Activated CD4-positive, alpha-beta T cell treated with anti-CD3 and anti-CD28 coated beads for 4 hours (primary cell): Measurements from ENCODE around the gene ZNF366.

ENCODE experiments used
- DNase-seq, 2 donors: peaks; one replicate each; pipeline ENCODE4 v3.0.0-alpha.2; 2020

The ZNF366 gene

DNA sequence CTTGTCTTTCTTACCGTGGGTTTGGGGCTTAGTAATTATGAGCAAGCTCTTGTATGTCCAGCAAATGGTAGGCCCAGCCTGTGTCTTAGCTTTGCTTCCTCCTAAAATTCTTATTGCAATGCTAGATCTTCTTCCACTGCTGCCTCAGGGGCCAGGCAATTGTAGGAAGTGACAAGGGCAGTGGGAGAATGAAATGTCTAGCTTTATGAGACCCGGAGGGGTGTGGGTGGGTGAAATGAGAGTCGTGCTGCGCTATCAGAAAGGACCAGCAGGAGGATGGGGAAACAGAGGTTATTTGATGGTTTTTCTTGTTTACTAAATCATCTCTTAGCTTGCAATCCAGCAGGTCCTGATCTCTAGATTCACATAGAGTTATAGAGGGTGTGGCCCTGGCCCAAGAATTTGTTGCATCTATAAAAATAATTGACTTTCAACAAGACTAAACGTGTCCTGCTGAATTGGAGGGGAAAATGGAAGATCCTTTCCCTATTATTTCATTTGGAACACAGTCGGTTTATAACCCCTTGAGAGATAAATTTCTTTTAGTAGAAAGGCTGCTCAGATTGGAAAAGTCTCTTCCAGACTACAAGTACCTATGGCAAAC lies 43.7 kb downstream of the ZNF366 start:
- no peak for DNase-seq

DNA sequence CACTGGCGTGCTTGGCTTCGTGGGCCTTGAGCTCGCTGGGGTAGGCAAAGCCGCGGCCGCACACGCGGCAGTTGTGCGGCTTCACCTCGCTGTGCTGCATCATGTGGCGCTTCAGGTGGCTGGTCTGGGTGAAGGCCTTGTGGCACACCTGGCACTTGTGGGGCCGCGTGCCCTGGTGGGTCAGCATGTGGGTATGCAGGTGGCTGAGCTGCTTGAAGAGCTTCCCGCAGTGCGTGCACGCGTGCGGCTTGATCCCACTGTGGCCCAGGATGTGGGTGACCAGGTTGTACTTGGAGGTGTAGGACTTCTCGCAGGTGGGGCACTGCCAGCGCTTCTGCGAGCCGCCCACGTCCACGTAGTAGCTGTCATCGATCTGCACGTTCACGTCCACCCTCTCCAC lies 46.8 kb downstream of the ZNF366 start:
- DNase-seq = no peak

DNA sequence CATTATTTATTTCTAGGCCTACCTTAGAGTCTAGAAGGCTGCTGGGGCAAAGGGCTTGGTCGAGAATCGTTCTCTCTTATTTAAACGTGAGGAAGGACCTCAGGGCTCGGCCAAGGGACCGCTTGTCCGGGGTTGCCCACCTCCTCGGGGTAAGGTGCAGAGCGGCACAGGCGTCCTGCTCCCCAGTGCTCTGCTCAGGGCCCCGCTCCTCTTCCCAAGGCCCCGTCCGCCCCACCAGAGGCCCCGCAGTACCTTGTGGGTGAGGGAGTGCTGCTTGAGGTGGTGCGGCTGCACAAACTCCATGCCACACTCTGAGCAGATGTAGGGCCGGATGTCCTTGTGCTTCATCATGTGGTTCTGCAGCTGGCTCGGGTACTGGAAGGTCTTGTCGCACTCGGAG lies 47.3 kb downstream of the ZNF366 start:
- no peak for DNase-seq

DNA sequence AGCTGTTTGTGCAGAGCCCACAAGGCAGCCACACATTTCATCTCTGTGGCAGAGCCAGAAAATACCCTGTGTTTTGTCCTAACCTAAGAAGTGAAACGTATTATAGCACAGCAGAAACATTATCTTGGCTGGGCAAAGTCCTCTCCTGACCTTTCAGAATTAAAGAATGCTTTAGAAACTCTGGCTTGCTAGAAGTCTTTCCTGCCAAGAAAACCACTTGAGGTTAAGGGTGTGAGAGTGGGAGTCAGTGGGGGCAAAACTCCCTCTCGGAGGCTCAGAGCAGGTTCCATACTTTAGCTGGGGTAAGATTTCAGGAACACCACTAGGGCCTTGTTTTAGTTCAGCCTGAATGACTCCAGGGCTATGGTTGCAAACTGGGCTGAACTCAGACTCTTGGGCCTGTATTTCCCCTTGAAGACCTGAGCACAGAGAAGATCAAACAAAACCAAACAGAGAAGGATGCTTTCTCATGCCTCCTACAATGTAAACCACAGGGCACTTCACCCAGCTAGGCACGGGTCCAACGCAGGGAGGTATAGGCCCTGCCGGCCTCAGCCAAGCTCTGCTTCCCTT lies 48.0 kb downstream of the ZNF366 start:
- DNase-seq = no peak

DNA sequence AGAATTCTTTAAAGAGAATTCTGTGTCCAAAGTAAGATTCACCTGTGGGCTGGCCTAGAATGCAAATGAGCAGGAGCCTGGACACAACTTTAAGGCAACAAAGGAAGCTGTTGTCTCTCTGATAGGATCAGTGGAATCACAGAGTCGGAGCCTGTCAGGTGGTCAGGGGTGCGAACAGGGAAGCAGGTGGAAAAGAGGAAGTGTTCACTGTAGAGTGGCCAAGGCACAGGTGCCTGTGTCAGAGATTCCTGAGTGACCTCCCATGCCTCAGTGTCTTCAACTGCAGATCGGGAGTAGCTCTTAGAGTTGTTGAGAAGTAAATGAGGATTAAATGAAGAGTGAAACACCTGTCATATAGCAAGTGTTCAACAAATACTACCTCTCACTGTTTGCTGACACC lies 48.8 kb downstream of the ZNF366 start:
- no peak for DNase-seq

DNA sequence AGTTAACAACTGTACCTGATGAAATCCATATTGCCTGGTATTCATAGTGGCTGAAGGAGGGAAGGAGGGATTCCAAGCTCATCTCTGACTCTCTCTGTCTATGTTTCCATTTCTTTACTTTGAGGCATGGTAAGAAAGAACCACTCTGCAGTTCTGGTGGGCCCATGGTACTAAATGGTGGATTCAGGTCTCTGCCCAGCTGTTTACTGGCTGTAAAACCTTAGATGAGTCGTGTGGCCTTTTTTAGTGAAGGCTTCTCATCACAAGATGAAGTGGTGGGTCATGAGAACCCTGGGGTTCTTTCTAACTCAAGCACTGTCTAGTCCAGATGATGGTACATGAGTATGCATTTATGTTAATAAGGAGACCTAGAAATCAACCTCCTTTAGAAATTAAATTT lies 49.7 kb downstream of the ZNF366 start:
- DNase-seq = no peak

DNA sequence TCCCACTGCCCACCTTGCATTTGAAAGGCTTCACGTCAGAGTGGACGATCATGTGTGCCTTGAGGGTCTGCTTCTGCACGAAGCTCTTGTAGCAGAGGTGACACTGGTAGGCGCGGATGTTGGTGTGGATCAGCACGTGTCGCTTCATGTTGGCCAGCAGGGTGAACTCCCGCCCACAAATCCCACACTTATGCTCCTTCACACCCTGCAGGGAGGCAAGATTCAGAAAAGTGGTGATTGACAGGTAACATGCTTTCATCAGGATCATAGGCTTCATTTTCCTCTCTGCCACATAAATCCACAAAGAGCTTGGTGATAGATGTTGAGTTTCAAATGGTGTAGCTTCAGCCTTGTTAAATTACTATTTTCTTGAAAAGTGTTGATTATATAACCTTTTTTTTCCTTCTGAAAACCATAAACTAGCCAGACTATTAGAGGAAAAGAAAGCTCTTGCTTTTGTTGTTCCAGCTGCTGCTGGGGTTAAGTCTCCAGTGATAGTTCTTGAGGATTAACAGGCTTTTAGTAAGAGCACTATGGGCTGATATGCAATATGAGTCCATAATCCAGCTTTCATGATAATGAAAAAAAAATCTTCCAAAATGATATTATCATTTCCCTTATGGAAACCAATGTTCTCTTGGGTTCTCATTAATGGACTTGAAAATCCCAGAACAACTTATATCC lies 50.7 kb downstream of the ZNF366 start:
- no peak for DNase-seq

DNA sequence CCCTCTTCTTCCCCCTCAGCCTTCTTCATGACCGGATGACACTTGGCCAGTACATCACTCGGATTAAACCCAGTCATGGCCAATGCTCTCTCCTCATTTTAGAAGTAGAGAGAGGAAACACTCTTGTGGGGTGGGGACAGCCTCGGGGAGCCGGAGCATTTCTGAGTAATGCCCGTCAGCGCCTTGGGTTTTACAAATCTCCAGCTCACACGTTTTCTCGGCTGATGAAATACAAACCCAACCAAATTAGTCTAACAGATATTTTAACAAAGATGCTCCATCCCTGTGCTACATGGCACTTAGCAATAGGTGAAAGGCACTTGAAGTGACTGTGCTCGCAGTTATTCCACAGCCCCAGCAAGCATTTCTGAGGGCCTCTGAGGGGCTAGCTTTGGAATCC lies 51.7 kb downstream of the ZNF366 start:
- DNase-seq = no peak

DNA sequence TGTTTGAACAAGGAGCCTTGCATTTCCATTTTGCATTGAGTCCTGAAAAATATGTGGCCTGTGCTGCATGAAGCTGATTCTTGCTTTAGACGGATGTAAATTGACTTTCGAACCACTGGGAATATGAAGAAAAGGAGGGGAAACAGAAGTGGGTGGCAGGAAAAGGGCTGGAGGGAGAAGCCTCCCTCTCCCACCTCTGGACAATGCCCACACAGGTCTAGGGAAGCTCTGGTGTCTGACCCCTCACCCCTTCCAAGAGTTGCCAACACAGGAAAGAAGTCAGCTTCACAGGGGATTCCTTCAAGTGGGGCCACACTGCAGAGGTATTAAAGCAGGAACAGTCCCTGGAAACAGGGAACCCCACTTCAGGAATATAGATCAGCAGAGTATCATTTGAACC lies 52.2 kb downstream of the ZNF366 start:
- no peak for DNase-seq

DNA sequence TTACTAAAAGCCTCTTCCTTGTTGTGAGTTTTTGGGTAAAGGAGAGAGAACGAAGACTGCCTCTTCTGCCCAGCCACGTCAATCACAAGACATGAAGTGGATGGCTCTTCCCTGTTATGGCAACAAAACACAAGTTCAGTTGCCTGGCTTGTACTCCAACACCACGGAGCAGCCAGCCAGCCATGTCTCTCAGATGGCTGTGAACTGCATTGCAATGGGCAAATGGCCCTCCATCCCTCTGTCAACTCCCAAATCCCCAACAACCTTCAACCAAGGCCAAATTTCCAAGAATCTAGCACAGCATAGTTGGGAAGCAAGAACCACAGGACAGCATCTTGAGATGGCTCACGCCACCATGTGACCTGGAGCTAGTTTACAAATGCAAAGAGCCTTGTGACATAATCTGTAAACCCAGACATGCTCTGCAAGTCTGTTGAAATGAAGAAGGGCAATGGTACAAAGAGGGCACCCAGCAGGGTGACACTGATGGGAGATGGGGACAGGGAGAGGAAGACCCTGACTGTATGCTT lies 53.9 kb downstream of the ZNF366 start:
- DNase-seq = no peak

DNA sequence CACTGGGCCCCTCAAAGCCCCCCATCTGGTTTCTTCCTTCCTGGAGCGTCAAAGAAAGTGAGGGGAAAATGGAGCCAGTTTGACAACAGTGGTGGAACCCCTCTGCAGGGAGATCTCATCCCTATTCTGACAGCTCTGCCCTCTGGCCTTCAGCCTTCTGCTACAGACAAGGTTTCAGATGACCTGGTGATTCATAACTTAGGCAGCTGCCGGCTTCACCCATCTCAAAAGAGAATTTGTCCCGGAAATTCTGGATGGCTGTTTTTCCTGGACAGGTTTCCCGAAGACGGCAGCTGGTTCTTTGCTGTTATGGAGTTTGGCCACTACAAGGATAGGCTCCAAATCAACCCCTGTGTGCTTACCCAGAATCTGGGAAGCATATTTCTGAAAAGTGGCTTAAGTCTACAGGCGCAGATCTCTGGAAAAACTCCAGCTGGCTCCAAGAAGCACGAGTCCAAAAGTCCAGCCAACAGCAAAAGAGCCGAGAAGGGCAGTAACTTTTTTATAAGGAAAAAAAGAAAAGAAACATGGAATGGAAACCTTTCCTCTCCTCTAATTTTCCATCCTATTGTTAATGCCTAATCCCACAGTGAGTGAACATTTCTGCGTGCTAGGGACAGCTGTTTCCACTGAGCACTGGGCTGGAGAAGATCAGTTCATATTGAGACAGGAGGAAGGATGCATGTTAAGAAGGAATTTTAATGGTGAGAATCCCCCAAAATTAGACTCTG lies 54.5 kb downstream of the ZNF366 start:
- no peak for DNase-seq

DNA sequence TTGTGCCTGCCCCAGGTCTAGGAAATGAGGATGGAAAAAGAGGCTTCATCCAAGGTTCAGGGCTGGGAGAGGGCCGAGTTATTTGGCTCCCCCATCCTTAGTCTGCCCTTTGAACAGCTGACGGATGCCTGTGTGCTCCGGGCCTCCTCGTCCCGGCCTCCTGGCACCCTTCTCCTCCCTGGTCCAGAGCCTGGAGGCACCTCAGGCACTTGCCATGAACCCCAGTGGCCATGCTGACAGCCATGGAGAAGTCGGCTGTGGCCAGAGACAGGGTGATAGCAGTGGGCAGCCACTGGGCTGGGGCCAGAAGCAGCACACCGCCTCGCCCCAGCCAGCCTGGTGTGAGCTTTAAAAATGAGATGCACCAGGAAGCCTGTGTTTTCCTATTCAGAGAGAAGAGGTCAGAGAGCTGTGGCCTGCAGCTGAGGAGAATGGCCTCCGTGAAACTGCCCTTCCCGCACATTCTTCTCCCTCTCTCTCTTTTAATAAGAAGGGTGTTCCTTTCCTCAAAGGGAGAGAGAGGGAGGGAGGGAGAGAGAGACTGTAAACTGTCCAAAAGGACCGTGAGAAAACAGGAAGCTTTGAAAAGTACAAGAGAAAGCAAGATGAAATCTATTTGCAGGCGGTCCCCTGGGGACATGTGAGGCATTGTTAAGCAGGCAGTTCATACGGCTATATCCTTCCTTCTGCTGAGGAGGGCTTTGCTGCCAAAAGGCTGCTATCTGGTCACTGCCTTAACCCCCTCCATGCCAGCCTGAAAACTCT lies 55.3 kb downstream of the ZNF366 start:
- no peak for DNase-seq

DNA sequence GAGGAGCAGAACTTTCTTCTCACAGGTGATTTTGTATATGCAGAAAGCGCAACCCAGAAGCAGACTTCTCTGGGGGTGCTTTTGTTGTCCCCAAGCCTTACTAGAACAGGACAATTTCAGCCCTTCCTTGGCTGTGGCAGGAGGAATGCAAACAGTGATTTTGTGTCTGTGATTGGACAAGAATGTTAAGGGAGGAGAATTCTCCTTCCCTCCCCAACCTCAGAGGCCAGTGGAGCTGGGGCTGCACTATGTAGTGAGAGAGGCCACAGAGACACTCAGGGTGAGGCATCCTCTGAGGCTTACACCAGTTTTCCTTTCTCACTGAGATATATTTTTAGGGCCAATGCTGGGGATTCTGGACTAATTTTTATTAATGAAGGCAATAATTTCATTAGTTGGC lies 58.8 kb downstream of the ZNF366 start:
- no peak for DNase-seq

DNA sequence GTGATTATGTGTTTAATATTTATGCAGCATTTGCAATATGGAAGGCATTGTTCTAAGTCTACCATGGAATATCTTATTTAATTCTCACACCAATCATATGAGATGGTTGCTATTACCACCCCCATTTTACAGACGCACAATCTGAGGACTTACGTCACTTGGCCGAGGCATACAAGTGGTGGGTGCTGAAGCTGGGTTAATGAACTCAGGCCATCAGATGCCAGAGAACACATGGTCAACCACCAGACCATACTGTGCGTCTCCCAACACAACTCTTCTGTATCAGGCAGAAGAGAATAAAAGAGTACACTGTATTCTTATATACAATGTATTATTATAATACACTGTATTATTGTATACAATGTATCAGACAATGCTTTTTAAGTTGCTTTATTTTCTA lies 59.5 kb downstream of the ZNF366 start:
- no peak for DNase-seq

DNA sequence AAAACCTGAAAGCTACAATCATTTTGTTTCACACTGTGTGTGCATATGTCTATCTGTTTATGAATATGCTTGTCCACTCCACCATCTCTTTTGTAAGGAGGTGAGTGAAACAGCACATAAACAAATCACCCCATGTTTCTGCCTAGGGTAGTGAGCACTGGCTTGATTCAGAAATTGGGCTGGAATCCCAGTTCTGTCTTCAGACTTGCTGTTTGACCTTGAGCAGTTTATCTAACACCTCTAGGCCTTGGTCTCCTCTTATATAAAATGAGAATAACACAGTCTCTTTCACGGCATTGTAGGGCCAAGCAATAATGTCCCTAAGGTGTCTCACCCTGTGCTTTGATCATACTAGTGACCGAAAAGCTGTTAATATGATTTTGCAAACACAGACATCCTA lies 61.2 kb downstream of the ZNF366 start:
- DNase-seq = no peak

DNA sequence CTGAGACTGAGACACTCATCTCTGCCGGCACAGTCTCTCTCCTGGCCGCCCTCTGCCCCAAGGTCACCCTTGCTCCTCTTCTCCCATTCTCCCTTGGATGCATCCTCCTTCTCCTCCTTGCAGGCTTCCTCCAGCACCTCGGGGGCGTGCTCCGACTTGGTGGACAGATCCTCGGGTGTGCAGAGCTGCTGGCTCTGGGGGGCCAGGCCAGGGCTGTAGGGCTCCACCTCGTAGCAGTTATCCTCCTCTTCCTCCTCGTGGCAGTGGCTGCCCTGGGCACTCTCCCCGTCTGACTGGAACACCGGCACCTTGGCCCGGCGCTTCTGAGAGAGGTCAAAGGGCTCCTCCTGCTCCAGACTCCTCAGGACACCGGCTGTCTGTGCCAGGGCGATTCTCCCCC lies 63.3 kb downstream of the ZNF366 start:
- no peak for DNase-seq

DNA sequence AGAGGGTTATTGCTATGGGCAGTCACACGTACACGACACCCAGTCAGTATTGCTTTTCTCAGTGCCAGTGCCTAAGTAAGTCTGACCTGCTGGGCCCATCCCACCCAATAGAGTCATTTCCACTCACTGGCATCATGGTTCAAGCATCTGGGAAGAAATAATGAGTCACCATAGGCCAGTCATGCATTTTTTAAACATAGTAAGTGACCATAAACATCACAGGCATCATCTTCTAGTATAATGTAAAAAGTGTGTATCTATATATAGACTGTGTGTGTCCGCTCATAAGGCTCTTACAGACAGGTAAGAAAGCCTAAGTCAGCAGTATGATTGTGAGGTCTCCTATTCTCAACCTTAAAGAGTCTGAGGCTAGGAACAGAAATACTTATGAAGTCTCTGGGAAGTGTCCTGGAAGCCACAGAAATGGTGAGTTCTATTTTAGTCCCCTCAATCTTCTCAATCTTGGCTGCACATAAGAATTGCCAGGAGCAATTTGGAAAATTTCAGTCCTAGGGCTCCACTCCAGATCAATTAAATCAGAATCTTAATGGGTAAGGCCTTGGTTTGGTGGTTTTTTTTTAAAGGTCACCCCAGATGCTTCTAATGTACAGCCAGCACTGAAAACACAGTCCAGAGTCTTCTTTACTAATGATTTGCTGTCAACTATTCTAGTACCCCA lies 65.2 kb downstream of the ZNF366 start:
- no peak for DNase-seq

DNA sequence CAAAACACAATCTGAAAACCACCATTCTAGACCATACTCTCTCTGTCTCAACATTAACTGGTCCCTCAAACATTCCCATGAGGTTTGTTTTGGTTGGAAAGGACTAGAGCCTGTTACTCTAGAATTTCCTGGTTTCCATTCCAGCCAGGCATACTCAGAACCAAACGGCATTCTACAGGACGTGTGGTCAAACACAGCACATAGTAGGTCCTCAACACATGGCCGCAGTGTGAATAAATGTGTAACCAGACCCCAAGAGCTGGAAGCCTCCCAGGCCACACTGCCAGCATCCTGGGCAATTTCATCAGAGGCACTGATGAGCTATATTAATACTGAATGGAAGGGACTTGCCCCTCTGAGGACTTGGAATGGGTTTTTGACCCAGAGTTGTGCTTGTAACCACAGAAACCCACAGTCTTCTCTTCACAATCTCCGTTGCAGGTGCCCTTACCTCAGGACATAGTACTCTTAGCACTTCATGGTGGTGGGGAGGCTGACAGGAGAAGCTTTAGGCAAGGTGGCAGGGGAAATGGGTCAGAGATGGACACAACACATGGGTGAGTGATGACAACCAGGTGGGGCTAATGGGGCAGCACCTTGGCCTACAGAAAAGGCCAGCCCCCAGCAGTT lies 66.0 kb downstream of the ZNF366 start:
- DNase-seq = no peak

DNA sequence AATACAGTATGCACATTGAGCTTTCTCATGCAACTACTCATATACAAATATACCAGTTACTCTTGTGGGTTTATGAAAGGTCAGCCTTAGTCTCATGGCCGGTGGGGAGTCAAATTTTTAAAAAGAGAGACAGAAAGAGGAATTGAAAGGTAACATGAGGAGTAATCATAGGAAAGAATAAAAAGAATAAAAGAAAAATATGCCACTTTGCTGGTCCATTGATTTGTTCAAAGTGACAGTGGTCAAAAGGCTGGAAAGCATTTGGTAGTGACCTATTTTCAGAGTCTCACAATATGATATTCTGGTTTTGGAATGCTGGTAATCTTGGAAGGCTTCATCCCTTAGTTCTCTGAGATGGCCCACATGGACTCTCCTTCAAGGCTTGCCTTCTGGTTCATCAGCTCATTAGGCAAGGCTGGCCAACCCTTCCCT lies 67.0 kb downstream of the ZNF366 start:
- no peak for DNase-seq

DNA sequence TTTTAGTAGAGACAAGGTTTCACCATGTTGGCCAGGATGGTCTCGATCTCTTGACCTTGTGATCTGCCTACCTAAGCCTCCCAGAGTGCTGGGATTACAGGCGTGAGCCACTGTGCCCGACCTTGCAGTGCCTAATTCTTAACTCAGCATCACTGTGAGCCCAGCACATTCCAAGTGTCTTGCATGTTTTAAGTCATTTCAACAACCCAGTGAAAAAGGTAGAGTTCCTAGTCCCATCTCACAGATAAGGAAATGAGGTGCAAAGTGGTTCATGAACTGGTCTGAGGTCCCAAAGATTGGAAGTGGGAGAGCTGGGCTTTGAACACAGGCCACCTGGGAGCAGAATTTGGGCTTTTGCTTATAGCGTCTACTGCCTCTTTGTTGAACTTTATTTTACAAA lies 68.0 kb downstream of the ZNF366 start:
- DNase-seq = no peak

DNA sequence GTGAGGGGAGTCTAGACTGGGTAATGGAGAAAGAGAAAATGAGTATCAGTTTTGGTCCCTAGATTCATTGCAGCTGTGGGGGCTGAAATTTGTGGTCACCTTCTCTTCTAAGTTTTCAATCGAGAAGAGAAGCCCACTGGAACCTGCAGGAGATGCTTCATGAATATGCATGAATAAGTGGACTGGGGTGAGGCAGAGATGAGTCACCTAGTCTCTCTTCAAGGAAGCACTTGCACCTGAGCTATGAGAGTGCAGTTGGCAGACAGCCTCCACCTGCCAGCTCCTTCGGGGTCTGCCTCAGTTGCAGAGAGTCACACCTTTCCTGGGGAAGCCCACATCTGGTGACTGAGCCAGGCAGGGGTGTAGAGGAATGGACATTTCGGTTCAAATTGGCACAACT lies 69.1 kb downstream of the ZNF366 start:
- no peak for DNase-seq
